BE2C (cell line): Measurements from ENCODE around the gene ZNF648.

Experiments used
- DNase-seq: peaks from one replicate; pipeline ENCODE4 v3.0.0-alpha.2; 2020
- H3K27me3 ChIP-seq: fragments of 250-450 bp; sonication (Bioruptor Pico); 2 replicates; pipeline ENCODE4 v1.5.1; 2020; ENCODE audit warnings: mild to moderate bottlenecking
- H3K36me3 ChIP-seq: fragments of 250-450 bp; sonication (Bioruptor Pico); 2 replicates; pipeline ENCODE4 v1.5.1; 2020; ENCODE audit warnings: mild to moderate bottlenecking
- H3K4me1 ChIP-seq: fragments of 250-450 bp; sonication (Bioruptor Pico); 2 replicates; pipeline ENCODE4 v1.5.1; 2020
- H3K4me3 ChIP-seq: 2 replicates; pipeline ENCODE4 v1.5.1; 2011; ENCODE audit warnings: low read depth, low read length
- H3K9me3 ChIP-seq: fragments of 250-450 bp; sonication (Bioruptor Pico); 2 replicates; pipeline ENCODE4 v1.5.1; 2020
- CTCF ChIP-seq: IDR thresholded peaks from 2 replicates; pipeline ENCODE4 v1.5.1; 2012; ENCODE audit warnings: mild to moderate bottlenecking, low read depth, low read length

Gene ZNF648

GRCh38 chr1:182091083-182091482 lies 29.6 kb upstream of the ZNF648 start:
- no peak overlapping the region for H3K4me3 ChIP-seq
- TF ChIP-seq CTCF, result no peak
- DNase-seq, result no peak
- no peaks in the 10 kb centered on the region for H3K9me3 ChIP-seq
- H3K36me3 ChIP-seq, result no peaks in the 10 kb centered on the region
- H3K4me1 ChIP-seq, result no peaks in the 10 kb centered on the region
- H3K27me3 ChIP-seq, result no peaks in the 10 kb centered on the region

GRCh38 chr1:182087719-182088350 lies 26.3 kb upstream of the ZNF648 start:
- H3K27me3 ChIP-seq, result no peaks in the 10 kb centered on the region
- no peaks in the 10 kb centered on the region for H3K36me3 ChIP-seq
- no peaks in the 10 kb centered on the region for H3K4me1 ChIP-seq
- no peaks in the 10 kb centered on the region for H3K9me3 ChIP-seq
- no peak for TF ChIP-seq CTCF
- DNase-seq, result no peak
- H3K4me3 ChIP-seq, result no peak overlapping the region

- Histone ChIP-seq H3K4me1 (no peaks in the 10 kb centered on the region), H3K27me3 (no peaks in the 10 kb centered on the region), H3K4me3 (no peak overlapping the region), H3K9me3 (no peaks in the 10 kb centered on the region), H3K36me3 (no peaks in the 10 kb centered on the region)
- DNase-seq, result no peak
- no peak for TF ChIP-seq CTCF
Observed at GRCh38 chr1:182087304-182087703, 25.8 kb upstream of the ZNF648 start.

- no peaks in the 10 kb centered on the region for H3K4me1 ChIP-seq
- H3K4me3 ChIP-seq, result no peak overlapping the region
- TF ChIP-seq CTCF, result no peak
Observed at GRCh38 chr1:182086620-182087019, 25.1 kb upstream of the ZNF648 start.

GRCh38 chr1:182086136-182086535 lies 24.6 kb upstream of the ZNF648 start:
- Histone ChIP-seq H3K4me1 (no peaks in the 10 kb centered on the region), H3K27me3 (no peaks in the 10 kb centered on the region), H3K4me3 (no peak overlapping the region), H3K36me3 (no peaks in the 10 kb centered on the region), H3K9me3 (no peaks in the 10 kb centered on the region)
- DNase-seq, result no peak
- no peak for TF ChIP-seq CTCF

More at GRCh38 chr1:182086620-182087019, 25.1 kb upstream of the ZNF648 start:
- H3K9me3 ChIP-seq, result no peaks in the 10 kb centered on the region
- no peaks in the 10 kb centered on the region for H3K27me3 ChIP-seq
- H3K36me3 ChIP-seq, result no peaks in the 10 kb centered on the region
- no peak for DNase-seq

- no peak for DNase-seq
- H3K4me3 ChIP-seq, result no peak overlapping the region
Observed at GRCh38 chr1:182085726-182086125, 24.2 kb upstream of the ZNF648 start.

More at GRCh38 chr1:182085726-182086125, 24.2 kb upstream of the ZNF648 start:
- Histone ChIP-seq H3K27me3 (no peaks in the 10 kb centered on the region), H3K9me3 (no peaks in the 10 kb centered on the region), H3K36me3 (no peaks in the 10 kb centered on the region), H3K4me1 (no peaks in the 10 kb centered on the region)
- no peak for TF ChIP-seq CTCF
